Loucy (cell line): Measurements from ENCODE around the gene BCL2L13.

Experiments used
- H2AFZ ChIP-seq: fragments of 200-600 bp; sonication (generic); 2 replicates; pipeline ENCODE4 v1.6.0; 2016; ENCODE audit warnings: antibody characterized with exemption, mild to moderate bottlenecking, low read length, moderate library complexity
- H3F3A ChIP-seq: fragments of 200-600 bp; 2 replicates; pipeline ENCODE4 v1.6.0; 2016; ENCODE audit warnings: antibody characterized with exemption, low read depth, mild to moderate bottlenecking
- H3K27me3 ChIP-seq: fragments of 200-600 bp; sonication (generic); 2 replicates; pipeline ENCODE4 v1.6.1; 2014; ENCODE audit warnings: low read length, mild to moderate bottlenecking; ENCODE audit not compliant: insufficient read depth, poor library complexity, severe bottlenecking
- H3K36me3 ChIP-seq: fragments of 200-600 bp; sonication (generic); 2 replicates; pipeline ENCODE4 v1.6.1; 2016; ENCODE audit warnings: low read length; ENCODE audit not compliant: insufficient read depth
- H3K4me1 ChIP-seq: fragments of 200-600 bp; sonication (generic); 2 replicates; pipeline ENCODE4 v1.5.1; 2014; ENCODE audit warnings: low read length, mild to moderate bottlenecking; ENCODE audit not compliant: insufficient read depth, poor library complexity, severe bottlenecking
- H3K4me2 ChIP-seq: fragments of 200-600 bp; sonication (generic); 2 replicates; pipeline ENCODE4 v1.6.0; 2014; ENCODE audit warnings: antibody characterized with exemption, low read length, low read depth, mild to moderate bottlenecking; ENCODE audit not compliant: poor library complexity, severe bottlenecking
- H3K4me3 ChIP-seq: fragments of 200-600 bp; sonication (generic); 2 replicates; pipeline ENCODE4 v1.5.1; 2014; ENCODE audit warnings: low read length, mild to moderate bottlenecking, mixed read lengths; ENCODE audit not compliant: poor library complexity, severe bottlenecking
- H3K79me2 ChIP-seq: fragments of 200-600 bp; sonication (generic); 2 replicates; pipeline ENCODE4 v1.6.1; 2014; ENCODE audit warnings: low read length; ENCODE audit not compliant: insufficient read depth
- H3K9ac ChIP-seq: fragments of 200-600 bp; sonication (generic); 2 replicates; pipeline ENCODE4 v1.6.0; 2014; ENCODE audit warnings: mild to moderate bottlenecking, low read depth, low read length, moderate library complexity; ENCODE audit not compliant: poor library complexity, severe bottlenecking
- H3K9me2 ChIP-seq: fragments of 200-600 bp; sonication (generic); replicated peaks from 2 replicates; pipeline ENCODE4 v1.6.1; 2016; ENCODE audit warnings: low read depth, low read length, mixed read lengths
- H3K9me3 ChIP-seq: fragments of 200-600 bp; sonication (generic); 2 replicates; pipeline ENCODE4 v1.6.1; 2014; ENCODE audit warnings: mild to moderate bottlenecking, antibody characterized with exemption, low read length, low read depth; ENCODE audit not compliant: insufficient read depth
- H4K20me1 ChIP-seq: fragments of 200-600 bp; sonication (generic); 2 replicates; pipeline ENCODE4 v1.6.0; 2014; ENCODE audit warnings: antibody characterized with exemption, low read length, mild to moderate bottlenecking; ENCODE audit not compliant: insufficient read depth, poor library complexity, severe bottlenecking
- CTCF ChIP-seq: fragments of 200-600 bp; sonication (generic); conservative IDR thresholded peaks from 2 replicates; pipeline ENCODE4 v1.5.1; 2014; ENCODE audit warnings: mild to moderate bottlenecking, antibody characterized with exemption, low read length
- EZH2phosphoT487 ChIP-seq: fragments of 200-600 bp; IDR thresholded peaks from 2 replicates; pipeline ENCODE4 v1.6.1; 2018; ENCODE audit warnings: antibody characterized with exemption, mild to moderate bottlenecking, moderate library complexity, borderline replicate concordance

BCL2L13 gene

GRCh38 chr22:17706947-17707346, 68.4 kb downstream of the BCL2L13 start:
- Histone ChIP-seq H4K20me1 (no peaks in the 10 kb centered on the region), H3K4me2 (peak overlapping the region; percentile 79), H3K4me3 (peak overlapping the region; percentile 69), H3K79me2 (no peaks in the 10 kb centered on the region), H3K4me1 (peaks cover 21% of the 10 kb centered on the region), H3K9me2 (no peaks in the 10 kb centered on the region), H3F3A (no peaks in the 10 kb centered on the region), H3K9me3 (no peaks in the 10 kb centered on the region), H2AFZ (peak overlapping the region; percentile 92), H3K36me3 (no peaks in the 10 kb centered on the region), H3K9ac (peak overlapping the region; percentile 52), H3K27me3 (no peaks in the 10 kb centered on the region)
- TF ChIP-seq CTCF = no peak
- no peak for TF ChIP-seq EZH2phosphoT487

GRCh38 chr22:17707526-17707925, 69.0 kb downstream of the BCL2L13 start:
- Histone ChIP-seq H3K4me3 (peak overlapping the region; percentile 69), H3K9me2 (no peaks in the 10 kb centered on the region), H3K9me3 (no peaks in the 10 kb centered on the region), H3K79me2 (no peaks in the 10 kb centered on the region), H3K4me1 (peaks cover 21% of the 10 kb centered on the region), H3F3A (no peaks in the 10 kb centered on the region), H4K20me1 (no peaks in the 10 kb centered on the region), H2AFZ (no peak overlapping the region), H3K4me2 (peak overlapping the region; percentile 79), H3K27me3 (no peaks in the 10 kb centered on the region), H3K36me3 (no peaks in the 10 kb centered on the region), H3K9ac (no peak overlapping the region)
- TF ChIP-seq CTCF (no peak), EZH2phosphoT487 (no peak)

- Histone ChIP-seq H2AFZ (no peak overlapping the region), H3K4me2 (no peak overlapping the region), H3K79me2 (no peaks in the 10 kb centered on the region), H3K9ac (no peak overlapping the region), H3K9me2 (no peaks in the 10 kb centered on the region), H3K4me3 (no peak overlapping the region), H3K4me1 (peaks cover 21% of the 10 kb centered on the region), H3K9me3 (no peaks in the 10 kb centered on the region), H4K20me1 (no peaks in the 10 kb centered on the region), H3K36me3 (no peaks in the 10 kb centered on the region), H3K27me3 (no peaks in the 10 kb centered on the region), H3F3A (no peaks in the 10 kb centered on the region)
- TF ChIP-seq EZH2phosphoT487 (no peak), CTCF (no peak)
These were observed 71.5 kb downstream of the BCL2L13 start for GRCh38 chr22:17710023-17710422.
